H1 (cell line): ENCODE measurements around the gene BCAR3. TPM values are rescaled to one million over a fixed set of nuclear protein-coding genes. Genes with fewer than 3 reads are reported as not detected.

Experiments
- BCL11A ChIP-seq, 2 experiments: IDR thresholded peaks; one replicate each; pipeline ENCODE4 v1.6.1; 2011; ENCODE audit warnings: low read depth in 2 of 2, low read length in 2 of 2, mild to moderate bottlenecking in 2 of 2
- CHD2 ChIP-seq: IDR thresholded peaks from 2 replicates; pipeline ENCODE4 v1.6.1; 2012; ENCODE audit warnings: low read length, improper control_type of control experiment
- CTBP2 ChIP-seq: IDR thresholded peaks from 2 replicates; pipeline ENCODE4 v1.7.0; 2011; ENCODE audit warnings: borderline replicate concordance, mild to moderate bottlenecking, moderate library complexity, mixed read lengths, low read length; ENCODE audit not compliant: insufficient read depth, insufficient read length
- EP300 ChIP-seq, 2 experiments: IDR thresholded peaks; 1 replicate in 1 of 2; 2 replicates in 1 of 2; pipeline ENCODE4 v1.6.1; 2011 to 2012; ENCODE audit warnings: low read depth in 2 of 2, low read length in 2 of 2, mild to moderate bottlenecking in 2 of 2, borderline replicate concordance in 1 of 2, inconsistent platforms in 1 of 2, moderate library complexity in 1 of 2
- HDAC6 ChIP-seq: IDR thresholded peaks from one replicate; pipeline ENCODE4 v1.7.1; 2012; ENCODE audit warnings: low read depth, mild to moderate bottlenecking, inconsistent platforms, low read length, moderate library complexity
- JUND ChIP-seq: IDR thresholded peaks from 2 replicates; pipeline ENCODE4 v1.6.1; 2011; ENCODE audit warnings: mild to moderate bottlenecking, improper control_type of control experiment, low read length
- PHF8 ChIP-seq: fragments of 200-600 bp; sonication (generic); conservative IDR thresholded peaks from 2 replicates; pipeline ENCODE4 v1.7.1; 2012; ENCODE audit warnings: low read depth, mild to moderate bottlenecking, inconsistent platforms, low read length, moderate library complexity
- SIRT6 ChIP-seq: IDR thresholded peaks from one replicate; pipeline ENCODE4 v1.7.1; 2012; ENCODE audit warnings: low read length, inconsistent platforms
- TAF1 ChIP-seq: IDR thresholded peaks from 2 replicates; pipeline ENCODE4 v1.6.1; 2011; ENCODE audit warnings: mild to moderate bottlenecking, low read depth, low read length
- ZNF274 ChIP-seq: IDR thresholded peaks from 2 replicates; pipeline ENCODE4 v1.7.0; 2012; ENCODE audit warnings: low read length, borderline replicate concordance; ENCODE audit errors: extremely low read depth
- polyA plus RNA-seq, 7 experiments: library from polyadenylated mRNA; depleted of rRNA in 3 of 7; stranded (reverse) in 5 of 7; unstranded in 2 of 7; fragments of >200 nt in 5 of 7; fragments of 200-250 nt in 2 of 7; gene quantifications; 1 replicate in 5 of 7; 2 replicates in 1 of 7; 4 replicates in 1 of 7; pipeline versions ENCODE4 v1.2.1 to v1.2.3, GENCODE V29; 2011 to 2013; ENCODE audit warnings: missing spikeins in 2 of 7, mixed read lengths in 2 of 7
- total RNA-seq: library from RNA; stranded (reverse); fragmentation: NEBNext Ultra II Directional; extraction: Animal tissue kit (Norgen Biotek cat#: 25700); gene quantifications from 2 replicates; pipeline ENCODE4 v1.2.1, GENCODE V29; 2021
- TF ChIP-seq, protein P1 (sequence below): fragments of 300-600 bp; sonication (generic); IDR thresholded peaks from 2 replicates; pipeline ENCODE4 v1.7.1; 2012; ENCODE audit warnings: low read length, moderate library complexity, mild to moderate bottlenecking, inconsistent platforms; ENCODE audit not compliant: insufficient replicate concordance

The BCAR3 gene
- total and polyA plus RNA-seq, 2 of the 8 experiments (the other 6 are each of a cell fraction or from before 2014, with no cell fraction given): 5.6 to 9.2 TPM

DNA sequence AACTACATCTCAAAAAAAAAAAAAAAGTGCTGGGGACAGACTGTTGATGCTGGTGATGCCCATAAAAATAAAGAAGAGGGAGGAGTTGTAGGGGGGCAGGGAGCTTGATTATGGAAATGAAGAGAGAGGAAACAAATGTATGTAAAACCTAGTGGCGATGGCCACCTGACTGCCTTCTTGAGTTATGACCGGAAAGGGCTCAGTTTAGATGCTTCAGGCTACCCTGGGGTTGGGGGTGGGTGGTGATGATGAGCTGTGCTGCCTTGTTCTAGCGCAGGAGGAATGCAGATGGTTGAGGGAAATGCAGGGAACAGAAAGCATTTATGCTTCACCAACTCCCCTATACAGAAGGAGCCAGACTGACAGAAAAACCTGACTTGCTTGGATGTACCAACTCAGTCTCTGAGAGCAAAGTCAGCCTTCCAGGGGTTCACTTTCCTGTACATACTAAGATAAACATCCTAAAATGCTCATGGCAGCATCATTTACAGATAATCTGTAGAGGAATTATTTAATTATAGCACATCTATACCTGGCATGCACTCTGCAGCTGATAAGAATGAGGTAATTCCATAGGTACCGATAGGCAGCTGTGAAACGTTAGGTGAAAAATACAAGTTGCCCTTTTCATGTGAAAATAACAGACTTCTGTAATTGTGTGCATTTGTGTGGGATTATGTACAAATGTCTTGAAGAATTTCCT, 8.0 kb upstream of the BCAR3 start (continued):
- TF ChIP-seq, protein P1, sequence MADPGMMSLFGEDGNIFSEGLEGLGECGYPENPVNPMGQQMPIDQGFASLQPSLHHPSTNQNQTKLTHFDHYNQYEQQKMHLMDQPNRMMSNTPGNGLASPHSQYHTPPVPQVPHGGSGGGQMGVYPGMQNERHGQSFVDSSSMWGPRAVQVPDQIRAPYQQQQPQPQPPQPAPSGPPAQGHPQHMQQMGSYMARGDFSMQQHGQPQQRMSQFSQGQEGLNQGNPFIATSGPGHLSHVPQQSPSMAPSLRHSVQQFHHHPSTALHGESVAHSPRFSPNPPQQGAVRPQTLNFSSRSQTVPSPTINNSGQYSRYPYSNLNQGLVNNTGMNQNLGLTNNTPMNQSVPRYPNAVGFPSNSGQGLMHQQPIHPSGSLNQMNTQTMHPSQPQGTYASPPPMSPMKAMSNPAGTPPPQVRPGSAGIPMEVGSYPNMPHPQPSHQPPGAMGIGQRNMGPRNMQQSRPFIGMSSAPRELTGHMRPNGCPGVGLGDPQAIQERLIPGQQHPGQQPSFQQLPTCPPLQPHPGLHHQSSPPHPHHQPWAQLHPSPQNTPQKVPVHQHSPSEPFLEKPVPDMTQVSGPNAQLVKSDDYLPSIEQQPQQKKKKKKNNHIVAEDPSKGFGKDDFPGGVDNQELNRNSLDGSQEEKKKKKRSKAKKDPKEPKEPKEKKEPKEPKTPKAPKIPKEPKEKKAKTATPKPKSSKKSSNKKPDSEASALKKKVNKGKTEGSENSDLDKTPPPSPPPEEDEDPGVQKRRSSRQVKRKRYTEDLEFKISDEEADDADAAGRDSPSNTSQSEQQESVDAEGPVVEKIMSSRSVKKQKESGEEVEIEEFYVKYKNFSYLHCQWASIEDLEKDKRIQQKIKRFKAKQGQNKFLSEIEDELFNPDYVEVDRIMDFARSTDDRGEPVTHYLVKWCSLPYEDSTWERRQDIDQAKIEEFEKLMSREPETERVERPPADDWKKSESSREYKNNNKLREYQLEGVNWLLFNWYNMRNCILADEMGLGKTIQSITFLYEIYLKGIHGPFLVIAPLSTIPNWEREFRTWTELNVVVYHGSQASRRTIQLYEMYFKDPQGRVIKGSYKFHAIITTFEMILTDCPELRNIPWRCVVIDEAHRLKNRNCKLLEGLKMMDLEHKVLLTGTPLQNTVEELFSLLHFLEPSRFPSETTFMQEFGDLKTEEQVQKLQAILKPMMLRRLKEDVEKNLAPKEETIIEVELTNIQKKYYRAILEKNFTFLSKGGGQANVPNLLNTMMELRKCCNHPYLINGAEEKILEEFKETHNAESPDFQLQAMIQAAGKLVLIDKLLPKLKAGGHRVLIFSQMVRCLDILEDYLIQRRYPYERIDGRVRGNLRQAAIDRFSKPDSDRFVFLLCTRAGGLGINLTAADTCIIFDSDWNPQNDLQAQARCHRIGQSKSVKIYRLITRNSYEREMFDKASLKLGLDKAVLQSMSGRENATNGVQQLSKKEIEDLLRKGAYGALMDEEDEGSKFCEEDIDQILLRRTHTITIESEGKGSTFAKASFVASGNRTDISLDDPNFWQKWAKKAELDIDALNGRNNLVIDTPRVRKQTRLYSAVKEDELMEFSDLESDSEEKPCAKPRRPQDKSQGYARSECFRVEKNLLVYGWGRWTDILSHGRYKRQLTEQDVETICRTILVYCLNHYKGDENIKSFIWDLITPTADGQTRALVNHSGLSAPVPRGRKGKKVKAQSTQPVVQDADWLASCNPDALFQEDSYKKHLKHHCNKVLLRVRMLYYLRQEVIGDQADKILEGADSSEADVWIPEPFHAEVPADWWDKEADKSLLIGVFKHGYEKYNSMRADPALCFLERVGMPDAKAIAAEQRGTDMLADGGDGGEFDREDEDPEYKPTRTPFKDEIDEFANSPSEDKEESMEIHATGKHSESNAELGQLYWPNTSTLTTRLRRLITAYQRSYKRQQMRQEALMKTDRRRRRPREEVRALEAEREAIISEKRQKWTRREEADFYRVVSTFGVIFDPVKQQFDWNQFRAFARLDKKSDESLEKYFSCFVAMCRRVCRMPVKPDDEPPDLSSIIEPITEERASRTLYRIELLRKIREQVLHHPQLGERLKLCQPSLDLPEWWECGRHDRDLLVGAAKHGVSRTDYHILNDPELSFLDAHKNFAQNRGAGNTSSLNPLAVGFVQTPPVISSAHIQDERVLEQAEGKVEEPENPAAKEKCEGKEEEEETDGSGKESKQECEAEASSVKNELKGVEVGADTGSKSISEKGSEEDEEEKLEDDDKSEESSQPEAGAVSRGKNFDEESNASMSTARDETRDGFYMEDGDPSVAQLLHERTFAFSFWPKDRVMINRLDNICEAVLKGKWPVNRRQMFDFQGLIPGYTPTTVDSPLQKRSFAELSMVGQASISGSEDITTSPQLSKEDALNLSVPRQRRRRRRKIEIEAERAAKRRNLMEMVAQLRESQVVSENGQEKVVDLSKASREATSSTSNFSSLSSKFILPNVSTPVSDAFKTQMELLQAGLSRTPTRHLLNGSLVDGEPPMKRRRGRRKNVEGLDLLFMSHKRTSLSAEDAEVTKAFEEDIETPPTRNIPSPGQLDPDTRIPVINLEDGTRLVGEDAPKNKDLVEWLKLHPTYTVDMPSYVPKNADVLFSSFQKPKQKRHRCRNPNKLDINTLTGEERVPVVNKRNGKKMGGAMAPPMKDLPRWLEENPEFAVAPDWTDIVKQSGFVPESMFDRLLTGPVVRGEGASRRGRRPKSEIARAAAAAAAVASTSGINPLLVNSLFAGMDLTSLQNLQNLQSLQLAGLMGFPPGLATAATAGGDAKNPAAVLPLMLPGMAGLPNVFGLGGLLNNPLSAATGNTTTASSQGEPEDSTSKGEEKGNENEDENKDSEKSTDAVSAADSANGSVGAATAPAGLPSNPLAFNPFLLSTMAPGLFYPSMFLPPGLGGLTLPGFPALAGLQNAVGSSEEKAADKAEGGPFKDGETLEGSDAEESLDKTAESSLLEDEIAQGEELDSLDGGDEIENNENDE: no peak
- TF ChIP-seq ZNF274 (no peak), SIRT6 (no peak), HDAC6 (no peak), EP300 (IDR thresholded peaks at IDR 0.05; ENCODE audit: borderline replicate concordance in 1 of 2, low read depth in 2 of 2, low read length in 2 of 2) (no peak), JUND (no peak), CTBP2 (no peak), PHF8 (no peak), CHD2 (no peak), TAF1 (no peak), BCL11A (IDR thresholded peaks at IDR 0.05; ENCODE audit: low read depth in 2 of 2, low read length in 2 of 2) (no peak)
